ENCODE measurements around the gene SKA2.

DNA sequence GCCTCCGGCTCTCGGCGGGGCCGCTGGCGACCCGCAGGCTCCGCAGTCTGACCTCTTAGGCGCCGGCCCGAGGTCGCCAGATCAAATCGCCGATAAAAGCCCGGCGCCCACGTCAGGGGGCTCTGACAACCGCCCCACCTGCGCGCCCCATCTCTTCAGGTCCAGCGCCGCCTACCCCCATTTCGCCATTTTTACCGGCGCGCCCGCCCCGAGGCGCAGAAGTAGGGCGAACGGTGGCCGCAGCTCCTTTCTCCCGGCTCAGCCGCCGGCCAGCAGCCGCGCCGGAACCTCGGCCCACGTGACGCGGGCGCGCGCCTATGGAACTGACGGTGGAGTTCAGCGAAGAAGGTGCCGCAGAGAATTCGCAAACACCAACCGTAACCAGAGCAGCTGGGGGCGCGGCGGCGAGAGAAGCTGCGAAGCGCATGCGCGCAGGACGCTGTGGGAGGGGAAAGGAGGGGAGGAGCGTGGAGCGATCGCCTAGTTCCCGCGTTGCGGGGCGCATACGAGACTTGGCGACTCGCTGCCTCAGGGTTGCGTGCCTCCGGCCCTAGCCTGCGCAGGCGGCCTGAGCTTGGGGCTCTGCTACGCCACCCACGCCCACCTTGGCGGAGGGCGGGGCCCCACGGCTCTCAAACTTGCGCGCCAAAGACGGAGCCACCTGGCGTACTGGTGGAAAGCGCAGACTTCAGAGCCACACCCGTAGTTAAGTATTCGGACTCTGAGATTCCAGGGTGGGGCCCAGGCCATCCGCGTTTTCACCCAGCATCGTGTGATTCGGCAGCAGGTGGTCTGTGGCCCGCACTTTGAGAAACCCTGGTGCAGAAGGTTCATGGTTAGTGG lies 48.3 kb downstream of the SKA2 start, which contains the start of gene TRIM37:
- TF ChIP-seq, protein P1, sequence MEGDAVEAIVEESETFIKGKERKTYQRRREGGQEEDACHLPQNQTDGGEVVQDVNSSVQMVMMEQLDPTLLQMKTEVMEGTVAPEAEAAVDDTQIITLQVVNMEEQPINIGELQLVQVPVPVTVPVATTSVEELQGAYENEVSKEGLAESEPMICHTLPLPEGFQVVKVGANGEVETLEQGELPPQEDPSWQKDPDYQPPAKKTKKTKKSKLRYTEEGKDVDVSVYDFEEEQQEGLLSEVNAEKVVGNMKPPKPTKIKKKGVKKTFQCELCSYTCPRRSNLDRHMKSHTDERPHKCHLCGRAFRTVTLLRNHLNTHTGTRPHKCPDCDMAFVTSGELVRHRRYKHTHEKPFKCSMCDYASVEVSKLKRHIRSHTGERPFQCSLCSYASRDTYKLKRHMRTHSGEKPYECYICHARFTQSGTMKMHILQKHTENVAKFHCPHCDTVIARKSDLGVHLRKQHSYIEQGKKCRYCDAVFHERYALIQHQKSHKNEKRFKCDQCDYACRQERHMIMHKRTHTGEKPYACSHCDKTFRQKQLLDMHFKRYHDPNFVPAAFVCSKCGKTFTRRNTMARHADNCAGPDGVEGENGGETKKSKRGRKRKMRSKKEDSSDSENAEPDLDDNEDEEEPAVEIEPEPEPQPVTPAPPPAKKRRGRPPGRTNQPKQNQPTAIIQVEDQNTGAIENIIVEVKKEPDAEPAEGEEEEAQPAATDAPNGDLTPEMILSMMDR (conservative IDR thresholded peaks at IDR 0.05; ENCODE audit: low read depth in 2 of 2): no peak
- TF ChIP-seq EZH2 (IDR thresholded peaks at IDR 0.05; ENCODE audit: low read depth, unreplicated experiment) (no peak), EZH2phosphoT487 (IDR thresholded peaks at IDR 0.05; ENCODE audit: unreplicated experiment) (no peak)
- TF ChIP-seq, protein P2, sequence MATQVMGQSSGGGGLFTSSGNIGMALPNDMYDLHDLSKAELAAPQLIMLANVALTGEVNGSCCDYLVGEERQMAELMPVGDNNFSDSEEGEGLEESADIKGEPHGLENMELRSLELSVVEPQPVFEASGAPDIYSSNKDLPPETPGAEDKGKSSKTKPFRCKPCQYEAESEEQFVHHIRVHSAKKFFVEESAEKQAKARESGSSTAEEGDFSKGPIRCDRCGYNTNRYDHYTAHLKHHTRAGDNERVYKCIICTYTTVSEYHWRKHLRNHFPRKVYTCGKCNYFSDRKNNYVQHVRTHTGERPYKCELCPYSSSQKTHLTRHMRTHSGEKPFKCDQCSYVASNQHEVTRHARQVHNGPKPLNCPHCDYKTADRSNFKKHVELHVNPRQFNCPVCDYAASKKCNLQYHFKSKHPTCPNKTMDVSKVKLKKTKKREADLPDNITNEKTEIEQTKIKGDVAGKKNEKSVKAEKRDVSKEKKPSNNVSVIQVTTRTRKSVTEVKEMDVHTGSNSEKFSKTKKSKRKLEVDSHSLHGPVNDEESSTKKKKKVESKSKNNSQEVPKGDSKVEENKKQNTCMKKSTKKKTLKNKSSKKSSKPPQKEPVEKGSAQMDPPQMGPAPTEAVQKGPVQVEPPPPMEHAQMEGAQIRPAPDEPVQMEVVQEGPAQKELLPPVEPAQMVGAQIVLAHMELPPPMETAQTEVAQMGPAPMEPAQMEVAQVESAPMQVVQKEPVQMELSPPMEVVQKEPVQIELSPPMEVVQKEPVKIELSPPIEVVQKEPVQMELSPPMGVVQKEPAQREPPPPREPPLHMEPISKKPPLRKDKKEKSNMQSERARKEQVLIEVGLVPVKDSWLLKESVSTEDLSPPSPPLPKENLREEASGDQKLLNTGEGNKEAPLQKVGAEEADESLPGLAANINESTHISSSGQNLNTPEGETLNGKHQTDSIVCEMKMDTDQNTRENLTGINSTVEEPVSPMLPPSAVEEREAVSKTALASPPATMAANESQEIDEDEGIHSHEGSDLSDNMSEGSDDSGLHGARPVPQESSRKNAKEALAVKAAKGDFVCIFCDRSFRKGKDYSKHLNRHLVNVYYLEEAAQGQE (IDR thresholded peaks at IDR 0.05; ENCODE audit: unreplicated experiment): no peak

Data from GM23338 (cell line).